Parathyroid adenoma (tissue), 2 donors: Measurements from ENCODE around the gene TTC23.
"Not testable (repeated sequence)": the region's sequence is repeated elsewhere in the genome, so short reads cannot be mapped to it uniquely, and the experiment has no call there.

ENCODE experiments used
- H2AFZ ChIP-seq: fragments of 300-600 bp; sonication (generic); one replicate; pipeline ENCODE4 v1.7.0; 2017; ENCODE audit warnings: antibody characterized with exemption, mild to moderate bottlenecking
- H3K27ac ChIP-seq: fragments of 300-600 bp; sonication (generic); one replicate; pipeline ENCODE4 v1.7.0; 2017
- H3K27me3 ChIP-seq: fragments of 300-600 bp; sonication (generic); one replicate; pipeline ENCODE4 v1.7.0; 2017; ENCODE audit warnings: low read length; ENCODE audit not compliant: control insufficient read depth, insufficient read depth
- H3K36me3 ChIP-seq: fragments of 300-600 bp; sonication (generic); one replicate; pipeline ENCODE4 v1.7.0; 2017; ENCODE audit warnings: low read length; ENCODE audit not compliant: control insufficient read depth, insufficient read depth
- H3K4me1 ChIP-seq: fragments of 300-600 bp; sonication (generic); one replicate; pipeline ENCODE4 v1.7.0; 2017; ENCODE audit warnings: control low read depth
- H3K4me2 ChIP-seq: fragments of 300-600 bp; sonication (generic); one replicate; pipeline ENCODE4 v1.7.0; 2017; ENCODE audit warnings: low read length
- H3K4me3 ChIP-seq: fragments of 300-600 bp; sonication (generic); one replicate; pipeline ENCODE4 v1.7.0; 2017; ENCODE audit warnings: low read depth, low read length
- H3K79me2 ChIP-seq: fragments of 300-600 bp; sonication (generic); one replicate; pipeline ENCODE4 v1.7.0; 2017; ENCODE audit warnings: control low read depth
- H3K9ac ChIP-seq: fragments of 300-600 bp; sonication (generic); one replicate; pipeline ENCODE4 v1.7.0; 2017; ENCODE audit warnings: mild to moderate bottlenecking
- H3K9me3 ChIP-seq: fragments of 300-600 bp; sonication (generic); one replicate; pipeline ENCODE4 v1.7.0; 2017; ENCODE audit warnings: low read length; ENCODE audit not compliant: control insufficient read depth
- TF ChIP-seq, protein P1 (sequence below): fragments of 300-600 bp; sonication (generic); IDR thresholded peaks from one replicate; pipeline ENCODE4 v1.7.0; 2017; ENCODE audit warnings: antibody characterized with exemption, mild to moderate bottlenecking
- donor health status: primary hyperparathyroidism.

The TTC23 gene

GRCh38 chr15:99202176-99202552, 47.2 kb downstream of the TTC23 start:
- Histone ChIP-seq H3K9ac (no peak overlapping the region), H3K36me3 (no peaks in the 10 kb centered on the region), H3K27ac (no peak overlapping the region), H3K9me3 (no peaks in the 10 kb centered on the region), H3K4me2 (no peak overlapping the region), H3K4me1 (no peaks in the 10 kb centered on the region), H3K4me3 (no peak overlapping the region), H3K27me3 (no peaks in the 10 kb centered on the region), H3K79me2 (no peaks in the 10 kb centered on the region), H2AFZ (no peak overlapping the region)
- TF ChIP-seq, protein P1, sequence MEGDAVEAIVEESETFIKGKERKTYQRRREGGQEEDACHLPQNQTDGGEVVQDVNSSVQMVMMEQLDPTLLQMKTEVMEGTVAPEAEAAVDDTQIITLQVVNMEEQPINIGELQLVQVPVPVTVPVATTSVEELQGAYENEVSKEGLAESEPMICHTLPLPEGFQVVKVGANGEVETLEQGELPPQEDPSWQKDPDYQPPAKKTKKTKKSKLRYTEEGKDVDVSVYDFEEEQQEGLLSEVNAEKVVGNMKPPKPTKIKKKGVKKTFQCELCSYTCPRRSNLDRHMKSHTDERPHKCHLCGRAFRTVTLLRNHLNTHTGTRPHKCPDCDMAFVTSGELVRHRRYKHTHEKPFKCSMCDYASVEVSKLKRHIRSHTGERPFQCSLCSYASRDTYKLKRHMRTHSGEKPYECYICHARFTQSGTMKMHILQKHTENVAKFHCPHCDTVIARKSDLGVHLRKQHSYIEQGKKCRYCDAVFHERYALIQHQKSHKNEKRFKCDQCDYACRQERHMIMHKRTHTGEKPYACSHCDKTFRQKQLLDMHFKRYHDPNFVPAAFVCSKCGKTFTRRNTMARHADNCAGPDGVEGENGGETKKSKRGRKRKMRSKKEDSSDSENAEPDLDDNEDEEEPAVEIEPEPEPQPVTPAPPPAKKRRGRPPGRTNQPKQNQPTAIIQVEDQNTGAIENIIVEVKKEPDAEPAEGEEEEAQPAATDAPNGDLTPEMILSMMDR = no peak

GRCh38 chr15:99201408-99202175, 47.8 kb downstream of the TTC23 start:
- peaks cover 3% of the 10 kb centered on the region for H3K4me1 ChIP-seq
- no peaks in the 10 kb centered on the region for H3K27me3 ChIP-seq
- H2AFZ ChIP-seq = no peak overlapping the region
- no peak overlapping the region for H3K27ac ChIP-seq
- TF ChIP-seq, protein P1 = no peak
- H3K9me3 ChIP-seq = no peaks in the 10 kb centered on the region
- H3K9ac ChIP-seq = no peak overlapping the region
- no peak overlapping the region for H3K4me2 ChIP-seq
- no peaks in the 10 kb centered on the region for H3K36me3 ChIP-seq
- no peaks in the 10 kb centered on the region for H3K79me2 ChIP-seq
- no peak overlapping the region for H3K4me3 ChIP-seq

GRCh38 chr15:99197856-99198255, 51.5 kb downstream of the TTC23 start:
- Histone ChIP-seq H2AFZ (no peak overlapping the region), H3K4me1 (peaks cover 9% of the 10 kb centered on the region), H3K4me3 (no peak overlapping the region), H3K79me2 (no peaks in the 10 kb centered on the region), H3K27ac (no peak overlapping the region), H3K36me3 (no peaks in the 10 kb centered on the region), H3K9ac (no peak overlapping the region), H3K4me2 (no peak overlapping the region), H3K9me3 (no peaks in the 10 kb centered on the region), H3K27me3 (no peaks in the 10 kb centered on the region)
- TF ChIP-seq, protein P1 = no peak

- not testable (repeated sequence) for H3K9ac ChIP-seq, H3K27me3 ChIP-seq, H3K9me3 ChIP-seq, H3K4me1 ChIP-seq, H3K4me3 ChIP-seq, H3K36me3 ChIP-seq, H3K4me2 ChIP-seq, H3K79me2 ChIP-seq, H3K27ac ChIP-seq, H2AFZ ChIP-seq
Measured at GRCh38 chr15:99192181-99192580, 57.2 kb downstream of the TTC23 start.

GRCh38 chr15:99187936-99188335, 61.4 kb downstream of the TTC23 start:
- Histone ChIP-seq H3K27me3 (no peaks in the 10 kb centered on the region), H3K27ac (no peak overlapping the region), H2AFZ (no peak overlapping the region), H3K4me2 (no peak overlapping the region), H3K9ac (no peak overlapping the region), H3K79me2 (no peaks in the 10 kb centered on the region), H3K4me1 (no peaks in the 10 kb centered on the region), H3K9me3 (no peaks in the 10 kb centered on the region), H3K4me3 (no peak overlapping the region), H3K36me3 (no peaks in the 10 kb centered on the region)
- TF ChIP-seq, protein P1 = no peak
